GM06990 (cell line): Measurements from ENCODE around the gene LRP1B.

Source experiments
- DNase-seq: peaks from one replicate; pipeline ENCODE4 v3.0.0-alpha.2; 2011; ENCODE audit not compliant: insufficient read length; ENCODE audit errors: extremely low read depth
- H3K27me3 ChIP-seq: replicated peaks from 2 replicates; pipeline ENCODE4 v1.6.0; 2011; ENCODE audit warnings: low read length; ENCODE audit not compliant: control insufficient read depth, insufficient read depth
- H3K36me3 ChIP-seq: 2 replicates; pipeline ENCODE4 v1.5.1; 2011; ENCODE audit warnings: low read length; ENCODE audit not compliant: control insufficient read depth, insufficient read depth
- H3K4me3 ChIP-seq: replicated peaks from 2 replicates; pipeline ENCODE4 v1.5.1; 2011; ENCODE audit warnings: low read depth, mild to moderate bottlenecking, control low read depth, low read length
- CTCF ChIP-seq: IDR thresholded peaks from 2 replicates; pipeline ENCODE4 v1.5.1; 2011; ENCODE audit warnings: low read length, control low read depth, mild to moderate bottlenecking, inconsistent platforms; ENCODE audit not compliant: insufficient read depth, poor library complexity, severe bottlenecking

LRP1B gene

GRCh38 chr2:140873915-140874531 lies 1256.8 kb downstream of the LRP1B start:
- no peaks in the 10 kb centered on the region for H3K36me3 ChIP-seq
- no peak for TF ChIP-seq CTCF
- DNase-seq, result no peak
- H3K27me3 ChIP-seq, result no peaks in the 10 kb centered on the region
- H3K4me3 ChIP-seq, result no peak overlapping the region

GRCh38 chr2:140869925-140870324 lies 1260.9 kb downstream of the LRP1B start:
- no peaks in the 10 kb centered on the region for H3K27me3 ChIP-seq
- H3K36me3 ChIP-seq, result no peaks in the 10 kb centered on the region
- no peak for TF ChIP-seq CTCF
- DNase-seq, result no peak
- H3K4me3 ChIP-seq, result no peak overlapping the region

DNA sequence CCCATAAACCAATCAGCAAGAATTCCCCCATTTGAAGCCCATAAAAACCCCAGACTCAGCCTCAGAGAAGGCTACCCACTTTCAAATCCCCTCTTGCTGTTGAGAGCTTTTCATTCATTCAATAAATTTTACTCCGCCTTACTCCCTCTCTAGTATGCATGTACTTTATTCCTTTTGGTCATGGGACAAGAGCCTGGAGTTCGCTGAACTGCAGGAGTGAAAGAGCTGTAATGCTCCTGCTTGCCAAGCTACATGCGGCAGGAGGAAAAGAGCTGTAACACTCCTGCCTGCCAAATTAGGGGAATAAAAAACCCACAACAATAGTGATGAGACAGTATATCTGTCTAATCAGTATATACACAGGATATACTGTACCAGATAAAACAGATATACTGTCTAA lies 1261.7 kb downstream of the LRP1B start:
- H3K27me3 ChIP-seq, result no peaks in the 10 kb centered on the region
- H3K36me3 ChIP-seq, result no peaks in the 10 kb centered on the region
- H3K4me3 ChIP-seq, result no peak overlapping the region
- no peak for DNase-seq
- TF ChIP-seq CTCF, result no peak

DNA sequence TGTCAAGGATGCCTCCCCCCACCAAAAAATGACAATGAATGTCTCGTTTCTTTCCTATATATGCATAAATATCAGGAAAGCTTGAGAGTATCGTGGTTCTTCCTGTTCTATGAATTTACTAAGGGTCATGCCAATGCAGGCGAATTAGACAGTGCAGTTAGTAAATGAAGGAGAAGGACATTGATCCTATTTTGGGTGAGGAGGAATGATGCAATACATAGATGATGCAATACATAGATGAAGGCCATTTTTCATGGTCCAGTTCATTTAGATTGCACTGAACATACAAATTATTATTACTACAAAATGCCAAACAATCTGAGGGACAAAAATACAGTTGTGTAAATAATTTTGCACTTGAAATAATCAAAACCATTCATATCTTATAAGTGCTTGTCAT lies 1265.0 kb downstream of the LRP1B start:
- Histone ChIP-seq H3K4me3 (no peak overlapping the region), H3K36me3 (no peaks in the 10 kb centered on the region), H3K27me3 (no peaks in the 10 kb centered on the region)
- DNase-seq, result no peak
- no peak for TF ChIP-seq CTCF

- no peak overlapping the region for H3K4me3 ChIP-seq
- H3K36me3 ChIP-seq, result no peaks in the 10 kb centered on the region
- no peaks in the 10 kb centered on the region for H3K27me3 ChIP-seq
- peak; percentile 54 for TF ChIP-seq CTCF
- DNase-seq, result no peak
Observed at GRCh38 chr2:140863713-140864112, 1267.1 kb downstream of the LRP1B start.

DNA sequence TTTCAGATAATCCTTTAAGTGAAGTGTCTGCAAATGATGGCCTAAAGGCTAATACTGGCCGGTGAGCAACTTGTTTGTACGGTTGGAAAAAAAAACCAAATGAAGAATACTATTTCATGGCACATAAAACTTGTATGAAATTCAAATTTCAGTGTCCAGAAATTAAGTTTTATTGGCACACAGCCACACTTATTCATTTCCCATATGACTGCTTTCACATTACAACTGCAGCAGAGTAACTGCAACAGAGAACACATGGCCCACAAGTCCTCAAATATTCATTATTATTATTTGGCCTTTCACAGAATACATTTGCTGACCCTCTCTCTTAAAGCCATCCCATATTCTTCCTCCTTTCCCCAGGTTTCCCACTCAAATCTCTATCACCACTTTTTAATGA lies 1268.6 kb downstream of the LRP1B start:
- TF ChIP-seq CTCF, result no peak
- DNase-seq, result no peak
- H3K36me3 ChIP-seq, result no peaks in the 10 kb centered on the region

More for the DNA sequence above, 1268.6 kb downstream of the LRP1B start:
- Histone ChIP-seq H3K27me3 (no peaks in the 10 kb centered on the region), H3K4me3 (no peak overlapping the region)
